Measurements from ENCODE around the gene CACNA1S. TPM values are rescaled to one million over a fixed set of nuclear protein-coding genes. Genes with fewer than 3 reads are reported as not detected.

Gene CACNA1S
- total and polyA plus RNA-seq, 2 of the 8 experiments (the other 6 are each of a cell fraction or from before 2014, with no cell fraction given): 0.06 TPM; not detected in 1

GRCh38 chr1:201093561-201093960 lies 18.7 kb downstream of the CACNA1S start (continued):
- TF ChIP-seq BCL11A (IDR thresholded peaks at IDR 0.05; ENCODE audit: low read depth in 2 of 2, low read length in 2 of 2): no peak

All from H1 (cell line).